Measurements from ENCODE around the gene KIF26B. TPM values are rescaled to one million over a fixed set of nuclear protein-coding genes. Genes with fewer than 3 reads are reported as not detected.
A peak's percentile ranks its signal among the peaks of the same experiment; 100 is the strongest.

The KIF26B gene
- polyA plus RNA-seq, 1 of the 3 experiments (the other 2 are of a cell fraction), result 2.6 TPM

GRCh38 chr1:245598524-245599305 is 443.9 kb downstream of the KIF26B start:
- no peaks in the 10 kb centered on the region for H3K27me3 ChIP-seq (ENCODE audit: insufficient read depth)
- no peak overlapping the region for H3K4me3 ChIP-seq (ENCODE audit: low read depth in 2 of 2, low read length in 1 of 2)
- no peak overlapping the region for H3K9ac ChIP-seq
- H3K4me1 ChIP-seq (ENCODE audit: control insufficient read depth in 1 of 2, insufficient read depth in 2 of 2, low read depth in 1 of 2, low read length in 1 of 2), result peaks cover 10 to 44% of the 10 kb centered on the region in 2 experiments; a peak in 3 of 4 replicates
- H3K9me2 ChIP-seq, result no peaks in the 10 kb centered on the region
- H3F3A ChIP-seq (replicated peaks; ENCODE audit: insufficient read depth), result no peaks in the 10 kb centered on the region
- H3K4me2 ChIP-seq, result no peak overlapping the region
- no peak for DNase-seq
- no peaks in the 10 kb centered on the region for H3K9me3 ChIP-seq
- TF ChIP-seq USF2 (IDR thresholded peaks at IDR 0.05; ENCODE audit: borderline replicate concordance, low read depth, low read length), result no peak
- TF ChIP-seq FOXM1 (IDR thresholded peaks at IDR 0.05; ENCODE audit: low read depth), result no peak
- TF ChIP-seq MEF2A (IDR thresholded peaks at IDR 0.05; ENCODE audit: borderline replicate concordance, low read depth), result no peak
- no peak for TF ChIP-seq NFIC (IDR thresholded peaks at IDR 0.05; ENCODE audit: borderline replicate concordance)
- TF ChIP-seq GABPA (IDR thresholded peaks at IDR 0.05; ENCODE audit: low read depth), result no peak
- no peak for TF ChIP-seq USF1 (IDR thresholded peaks at IDR 0.05; ENCODE audit: borderline replicate concordance, low read depth)
- no peak for TF ChIP-seq CTCF (IDR thresholded peaks at IDR 0.05)
- WGBS (ENCODE audit: low lambda C conversion rate), result 79% methylated on average over 15 of the region's 18 CpGs
- H4K20me1 ChIP-seq (ENCODE audit: insufficient read depth), result no peaks in the 10 kb centered on the region
- H3K36me3 ChIP-seq (replicated peaks in 1 of 2; ENCODE audit: control insufficient read depth in 1 of 2, insufficient read depth in 2 of 2, low read length in 1 of 2), result peaks cover 0 to 28% of the 10 kb centered on the region in 2 experiments
- H2AFZ ChIP-seq (ENCODE audit: low read depth), result no peak overlapping the region
- POLR2A ChIA-PET, result no interaction called here
- no peaks in the 10 kb centered on the region for H3K79me2 ChIP-seq (ENCODE audit: insufficient read depth)
- H3K27ac ChIP-seq (ENCODE audit: low read depth in 2 of 2, low read length in 1 of 2), result peak overlapping the region; percentile 28 to 74; a peak in 3 of 4 replicates
- CTCF ChIA-PET, result interaction anchor here (1.2 to 1.7 kb wide), 2 partner anchors 442 to 446 kb away, joined by 3 to 7 read pairs; no protein-coding TSS in a partner anchor

GRCh38 chr1:245599371-245600174 is 444.8 kb downstream of the KIF26B start:
- Histone ChIP-seq H3K27ac (ENCODE audit: low read depth in 2 of 2, low read length in 1 of 2) (peak overlapping the region; percentile 28 to 74; a peak in 3 of 4 replicates), H3K9me2 (no peaks in the 10 kb centered on the region), H3K27me3 (ENCODE audit: insufficient read depth) (no peaks in the 10 kb centered on the region), H3K4me2 (no peak overlapping the region; the same call in 1 of the 2 replicates), H3K36me3 (replicated peaks in 1 of 2; ENCODE audit: control insufficient read depth in 1 of 2, insufficient read depth in 2 of 2, low read length in 1 of 2) (peaks cover 0 to 37% of the 10 kb centered on the region in 2 experiments), H3F3A (replicated peaks; ENCODE audit: insufficient read depth) (no peaks in the 10 kb centered on the region), H3K9me3 (no peaks in the 10 kb centered on the region), H2AFZ (ENCODE audit: low read depth) (no peak overlapping the region), H3K9ac (no peak overlapping the region), H3K4me3 (ENCODE audit: low read depth in 2 of 2, low read length in 1 of 2) (no peak overlapping the region), H3K4me1 (ENCODE audit: control insufficient read depth in 1 of 2, insufficient read depth in 2 of 2, low read depth in 1 of 2, low read length in 1 of 2) (peaks cover 10 to 53% of the 10 kb centered on the region in 2 experiments; a peak in 3 of 4 replicates), H3K79me2 (ENCODE audit: insufficient read depth) (no peaks in the 10 kb centered on the region), H4K20me1 (ENCODE audit: insufficient read depth) (no peaks in the 10 kb centered on the region)
- peak; percentile 16; the same call in 1 of the 2 replicates for TF ChIP-seq TCF12 (IDR thresholded peaks at IDR 0.05)
- peak; percentile 37; the same call in 1 of the 2 replicates for TF ChIP-seq PBX3 (IDR thresholded peaks at IDR 0.05)
- TF ChIP-seq TAF1 (IDR thresholded peaks at IDR 0.05; ENCODE audit: borderline replicate concordance, low read depth, low read length), result no peak
- TF ChIP-seq RAD21 (IDR thresholded peaks at IDR 0.05; ENCODE audit: low read length), result no peak
- no peak for TF ChIP-seq MEF2A (IDR thresholded peaks at IDR 0.05; ENCODE audit: borderline replicate concordance, low read depth)
- no peak for TF ChIP-seq NFIC (IDR thresholded peaks at IDR 0.05; ENCODE audit: borderline replicate concordance)
- TF ChIP-seq MAX (IDR thresholded peaks at IDR 0.05; ENCODE audit: low read depth), result peak; percentile 33; the same call in 1 of the 2 replicates
- no peak for TF ChIP-seq USF1 (IDR thresholded peaks at IDR 0.05; ENCODE audit: borderline replicate concordance, low read depth)
- TF ChIP-seq JUND (IDR thresholded peaks at IDR 0.05), result peak; percentile 61
- peak; percentile 68; the same call in 1 of the 2 replicates for TF ChIP-seq FOSL2 (IDR thresholded peaks at IDR 0.05; ENCODE audit: borderline replicate concordance, low read depth)
- WGBS (ENCODE audit: low lambda C conversion rate), result 67% methylated on average over 16 of the region's 16 CpGs
- DNase-seq, result no peak
- CTCF ChIA-PET, result interaction anchor here (0.6 to 1.7 kb wide), 3 partner anchors 443 to 446 kb away, joined by 3 to 7 read pairs (median 3); no protein-coding TSS in a partner anchor
- POLR2A ChIA-PET, result no interaction called here

Measured in SK-N-SH (cell line).